Activated CD8-positive, alpha-beta memory T cell treated with anti-CD3 and anti-CD28 coated beads, Interleukin-2, amount 50 U/mL, for 48 hours (primary cell): ENCODE data around the gene CREG2.
"Not testable (repeated sequence)": the region's sequence is repeated elsewhere in the genome, so short reads cannot be mapped to it uniquely, and the experiment has no call there.

Source experiments
- DNase-seq: peaks from one replicate; pipeline ENCODE4 v3.0.0-alpha.2; 2020

CREG2 gene

GRCh38 chr2:101369100-101369499 lies 18.2 kb downstream of the CREG2 start:
- DNase-seq = no peak

- no peak for DNase-seq
These were observed 18.9 kb downstream of the CREG2 start for GRCh38 chr2:101368376-101368775.

- no peak for DNase-seq
These were observed 19.8 kb downstream of the CREG2 start for GRCh38 chr2:101367508-101367907.

GRCh38 chr2:101364878-101365277 lies 22.4 kb downstream of the CREG2 start:
- DNase-seq = no peak

- DNase-seq = no peak
These were observed 24.5 kb downstream of the CREG2 start for GRCh38 chr2:101362777-101363176.

DNA sequence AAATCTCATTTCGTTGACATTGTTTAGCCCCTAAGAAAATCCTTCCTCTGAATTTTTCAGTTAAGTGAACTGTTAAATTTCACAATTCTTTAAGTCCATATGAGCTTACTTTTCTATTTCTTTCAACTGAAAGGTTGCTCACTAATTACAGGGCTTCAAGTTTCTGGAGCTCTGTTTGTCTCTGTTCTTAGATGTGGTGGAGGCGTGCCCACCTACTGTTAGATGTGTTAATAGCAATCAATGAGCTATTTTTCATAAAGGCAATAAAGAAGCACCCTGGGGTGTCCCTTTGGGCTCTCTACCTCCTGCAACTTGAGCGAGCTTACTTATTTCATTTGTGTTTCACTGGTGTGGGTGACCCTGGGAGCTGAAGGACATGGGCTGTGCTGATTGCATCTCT lies 25.0 kb downstream of the CREG2 start:
- DNase-seq = no peak

DNA sequence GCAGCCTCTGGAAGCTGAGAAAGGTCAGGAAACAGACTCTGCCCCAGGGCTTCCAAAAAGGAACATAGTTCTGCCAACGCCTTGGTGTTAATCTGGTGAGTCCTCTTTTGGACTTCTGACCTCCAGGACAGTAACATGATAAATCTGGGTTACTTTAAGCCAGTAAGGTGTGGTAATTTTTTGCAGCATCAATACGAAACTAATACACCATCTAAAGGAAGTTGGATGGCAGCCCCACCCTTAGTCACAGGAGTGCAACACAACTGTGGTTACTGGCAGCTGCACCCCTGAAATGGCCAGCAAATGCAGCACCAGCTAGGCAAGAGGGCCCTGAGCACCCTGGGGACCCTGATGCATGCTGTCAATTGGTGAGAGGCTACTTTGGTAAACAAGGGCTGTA lies 25.8 kb downstream of the CREG2 start:
- no peak for DNase-seq

DNA sequence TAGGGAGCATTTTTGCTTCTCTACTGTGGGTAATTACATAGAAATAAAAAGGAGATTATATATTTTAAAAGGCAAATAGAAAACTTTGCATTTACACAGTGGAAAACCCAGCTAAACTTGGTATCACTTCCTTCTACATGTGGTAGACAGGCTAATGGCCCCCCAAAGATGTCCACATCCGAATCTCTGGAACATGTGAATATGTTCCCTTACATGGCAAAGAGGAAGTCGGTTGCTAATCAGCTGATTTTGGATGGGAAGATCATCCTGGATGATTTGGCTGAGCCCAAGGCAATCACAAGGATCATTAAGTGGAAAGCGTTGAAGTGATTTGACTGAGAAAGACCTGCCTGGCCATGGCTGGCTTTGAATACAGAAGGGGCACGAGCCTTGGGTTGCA lies 26.2 kb downstream of the CREG2 start:
- DNase-seq = no peak

DNA sequence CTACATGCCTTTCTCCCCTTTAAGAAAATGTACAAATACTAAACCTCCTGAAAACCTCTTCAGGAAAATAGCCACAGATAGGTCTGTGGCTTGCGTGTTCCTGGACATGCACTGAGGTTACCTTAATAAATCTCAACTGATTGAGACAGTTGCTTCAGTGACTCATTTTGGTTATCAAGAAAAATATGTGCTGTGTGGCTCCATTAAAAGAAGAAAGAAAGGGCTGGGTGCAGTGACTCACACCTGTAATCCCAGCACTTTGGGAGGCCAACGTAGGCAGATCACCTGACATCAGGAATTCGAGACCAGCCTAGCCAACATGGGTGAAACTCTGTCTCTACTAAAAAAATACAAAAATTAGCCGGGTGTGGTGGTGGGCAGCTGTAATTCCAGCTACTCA lies 27.1 kb downstream of the CREG2 start:
- no peak for DNase-seq

GRCh38 chr2:101359410-101359954 lies 27.8 kb downstream of the CREG2 start:
- DNase-seq = no peak

- DNase-seq = no peak
These were observed 29.9 kb downstream of the CREG2 start for GRCh38 chr2:101357376-101357775.

DNA sequence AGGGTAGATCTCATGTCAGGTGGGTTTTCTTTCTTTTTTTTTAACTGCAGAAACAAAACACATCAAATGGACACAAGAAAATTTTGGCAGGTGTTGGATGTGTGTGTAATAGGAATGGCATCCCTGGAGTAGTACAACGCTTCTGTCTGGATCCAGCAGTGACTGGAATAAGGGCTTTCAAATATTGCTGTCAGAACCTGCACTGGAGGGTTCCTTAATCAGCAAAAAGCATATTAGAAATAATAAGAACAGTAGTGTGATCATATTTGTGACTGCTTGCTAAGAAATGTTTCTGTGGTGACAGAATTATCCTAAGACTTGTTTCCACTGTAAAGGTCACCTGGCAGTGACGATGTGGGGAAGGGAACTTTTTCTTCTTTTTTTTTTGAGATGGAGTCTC lies 30.8 kb downstream of the CREG2 start:
- DNase-seq = no peak

DNA sequence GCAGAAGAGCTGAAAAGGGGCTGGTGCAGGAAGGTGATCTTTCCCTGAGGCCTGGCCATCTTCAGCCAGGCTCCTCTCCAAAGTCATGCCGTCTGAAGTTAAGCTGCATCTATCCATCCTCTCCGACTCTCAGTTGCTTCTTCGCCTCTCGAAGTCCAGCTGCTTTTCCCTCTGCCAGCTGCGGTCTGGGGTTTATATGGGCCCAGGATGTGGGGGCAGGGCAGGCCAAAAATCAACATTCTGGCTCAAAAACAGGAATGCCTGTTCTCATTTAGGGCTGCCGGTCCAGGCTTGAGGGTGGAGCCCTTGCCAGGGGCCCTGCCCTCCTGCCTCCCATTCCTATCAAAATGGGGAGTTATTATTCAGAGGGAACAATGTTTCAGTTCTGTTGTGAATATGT lies 31.2 kb downstream of the CREG2 start:
- DNase-seq = no peak

GRCh38 chr2:101355401-101356054 lies 31.8 kb downstream of the CREG2 start:
- DNase-seq = no peak

- no peak for DNase-seq
These were observed 32.6 kb downstream of the CREG2 start for GRCh38 chr2:101354420-101355311.

GRCh38 chr2:101352631-101353030 lies 34.7 kb downstream of the CREG2 start:
- not testable (repeated sequence) for DNase-seq

- no peak for DNase-seq
These were observed 36.1 kb downstream of the CREG2 start for GRCh38 chr2:101351207-101351606.

DNA sequence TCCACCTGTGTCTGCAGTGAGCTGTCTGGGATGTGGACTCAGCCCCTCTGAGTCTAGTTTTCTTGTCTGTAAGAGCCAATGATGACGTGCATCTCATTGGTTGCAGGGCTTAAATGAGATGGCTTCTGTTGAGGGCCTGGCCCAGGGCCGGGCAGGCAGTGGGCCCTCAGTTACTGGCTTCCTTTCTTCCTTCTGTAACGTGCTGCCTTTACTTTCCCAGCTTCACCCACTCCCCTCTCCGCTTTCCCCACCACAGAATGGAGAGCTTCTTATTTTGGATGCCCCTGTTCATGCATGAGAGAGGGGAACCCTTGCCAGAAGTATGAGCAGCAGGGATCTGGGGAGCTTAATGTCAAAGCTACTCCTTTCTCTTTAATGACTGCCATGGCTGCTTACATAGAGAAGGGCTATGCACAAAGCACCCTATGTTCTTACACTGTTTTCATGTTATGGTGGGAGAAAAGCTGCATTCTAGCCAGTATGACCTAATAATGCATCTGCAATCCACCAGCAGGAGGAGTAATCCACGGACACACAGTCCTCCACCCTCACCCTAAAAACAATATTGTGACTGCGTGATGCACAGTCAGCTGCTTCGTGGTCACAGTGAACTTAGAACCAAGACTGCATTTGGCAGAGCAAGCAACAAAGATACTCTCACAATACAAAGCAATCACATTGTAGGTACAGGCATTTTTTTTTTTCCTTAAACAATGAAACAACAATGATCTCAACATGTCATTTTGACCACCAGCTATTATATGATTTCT lies 37.2 kb downstream of the CREG2 start:
- no peak for DNase-seq

DNA sequence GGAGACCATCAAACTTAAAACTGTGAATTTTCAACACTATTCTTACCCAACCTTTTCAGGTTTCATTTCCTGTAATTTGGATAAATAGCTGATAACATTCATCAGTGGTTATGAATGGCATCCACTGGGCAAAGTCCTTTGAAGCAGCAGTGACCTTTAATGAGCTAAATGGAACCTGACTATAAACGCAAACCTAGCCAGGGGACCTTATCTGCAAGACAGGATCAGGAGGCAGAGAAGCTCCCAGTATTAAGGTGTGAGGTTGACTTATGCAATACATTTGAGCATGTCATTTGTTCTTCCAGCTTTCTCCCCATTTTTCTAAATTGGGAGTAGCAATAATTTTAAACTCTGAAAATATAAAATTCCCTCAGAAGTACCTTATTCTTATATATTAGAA lies 38.4 kb downstream of the CREG2 start:
- no peak for DNase-seq

GRCh38 chr2:101346909-101347308 lies 40.4 kb downstream of the CREG2 start:
- DNase-seq = no peak

DNA sequence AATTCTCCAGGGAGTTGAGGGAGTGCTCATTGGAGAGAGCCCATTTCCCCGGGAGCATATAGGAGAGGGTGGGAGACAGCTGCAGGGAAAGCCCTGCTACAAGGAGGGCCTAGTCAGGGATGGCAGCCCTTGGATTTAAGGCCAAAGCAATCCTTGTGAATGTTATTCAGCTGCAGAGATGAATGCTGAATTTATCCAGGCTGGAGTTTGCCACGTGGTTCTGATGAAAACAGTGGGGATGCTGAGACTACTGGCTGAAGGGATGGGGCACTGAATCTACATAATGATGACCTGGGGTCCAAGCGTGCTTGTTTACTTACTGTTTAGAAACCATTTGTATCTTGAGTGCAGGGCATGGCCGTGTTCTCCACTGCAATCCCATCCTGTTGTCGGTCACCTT lies 43.2 kb downstream of the CREG2 start:
- DNase-seq = no peak

DNA sequence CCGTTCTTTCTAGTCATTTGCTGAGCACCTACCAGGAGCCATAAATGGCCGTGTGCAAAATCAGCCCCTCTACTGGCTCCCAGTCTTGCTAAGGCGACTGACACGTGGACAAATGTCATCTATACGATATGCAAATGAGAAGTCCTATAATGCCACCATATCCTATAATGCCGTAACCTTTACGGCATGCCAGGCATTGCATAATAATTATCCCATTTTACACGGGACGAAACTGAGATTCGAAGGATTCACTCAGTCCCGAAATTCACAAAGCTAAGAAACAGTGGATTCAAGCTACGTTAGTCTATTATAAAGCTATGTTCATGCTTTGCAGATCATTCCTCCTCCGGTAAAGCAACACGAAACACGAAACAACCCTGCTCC lies 44.7 kb downstream of the CREG2 start:
- no peak for DNase-seq

GRCh38 chr2:101341901-101342624 lies 45.2 kb downstream of the CREG2 start:
- DNase-seq = peak; percentile 92
